Glutamatergic neuron (in vitro differentiated cells): ENCODE measurements around the gene SSTR1. TPM values are rescaled to one million over a fixed set of nuclear protein-coding genes. Genes with fewer than 3 reads are reported as not detected.

Source experiments
- DNase-seq: peaks from one replicate; pipeline ENCODE4 v3.0.0; 2022
- H3K27ac Mint-ChIP-seq: one replicate; pipeline ENCODE4 v1.8.0; 2020; ENCODE audit warnings: mild to moderate bottlenecking, mixed read lengths, inconsistent platforms; ENCODE audit not compliant: unreplicated experiment
- H3K27me3 Mint-ChIP-seq: one replicate; pipeline ENCODE4 v1.8.0; 2020; ENCODE audit warnings: mild to moderate bottlenecking, moderate library complexity, mixed read lengths, inconsistent platforms; ENCODE audit not compliant: unreplicated experiment
- H3K36me3 Mint-ChIP-seq: one replicate; pipeline ENCODE4 v1.8.0; 2020; ENCODE audit warnings: mild to moderate bottlenecking, mixed read lengths, inconsistent platforms; ENCODE audit not compliant: unreplicated experiment
- H3K4me1 Mint-ChIP-seq: one replicate; pipeline ENCODE4 v1.8.0; 2020; ENCODE audit warnings: mild to moderate bottlenecking, low read depth, mixed read lengths, inconsistent platforms; ENCODE audit not compliant: unreplicated experiment
- H3K4me3 Mint-ChIP-seq: one replicate; pipeline ENCODE4 v1.8.0; 2020; ENCODE audit warnings: mild to moderate bottlenecking, mixed read lengths, inconsistent platforms; ENCODE audit not compliant: unreplicated experiment
- H3K9me3 Mint-ChIP-seq: one replicate; pipeline ENCODE4 v1.8.0; 2020; ENCODE audit warnings: mild to moderate bottlenecking, moderate library complexity, mixed read lengths, inconsistent platforms; ENCODE audit not compliant: unreplicated experiment
- CTCF ChIP-seq: fragments of 200-600 bp; sonication (generic); IDR thresholded peaks from one replicate; pipeline ENCODE4 v1.5.0; 2021; ENCODE audit not compliant: partially characterized antibody, unreplicated experiment
- total RNA-seq: library from RNA; stranded (reverse); fragmentation: NEBNext Ultra II Directional; extraction: Animal tissue kit (Norgen Biotek cat#: 25700); gene quantifications from one replicate; pipeline ENCODE4 v1.2.1, GENCODE V29; 2021; ENCODE audit not compliant: unreplicated experiment

SSTR1 gene
- total RNA-seq, 1 donor from 2014 or later = 8.2 TPM

GRCh38 chr14:38209572-38210557, 2.2 kb downstream of the SSTR1 start:
- peaks cover 14% of the 10 kb centered on the region for H3K4me1 Mint-ChIP-seq
- H3K27me3 Mint-ChIP-seq = peaks cover 27% of the 10 kb centered on the region
- peak; percentile 22 for DNase-seq
- no peak for TF ChIP-seq CTCF
- peak overlapping the region; percentile 95 for H3K4me3 Mint-ChIP-seq
- no peak overlapping the region for H3K27ac Mint-ChIP-seq
- peaks cover 9% of the 10 kb centered on the region for H3K36me3 Mint-ChIP-seq
- H3K9me3 Mint-ChIP-seq = peaks cover 7% of the 10 kb centered on the region

GRCh38 chr14:38210587-38211216, 3.0 kb downstream of the SSTR1 start:
- H3K27me3 Mint-ChIP-seq = peaks cover 27% of the 10 kb centered on the region
- H3K36me3 Mint-ChIP-seq = peaks cover 9% of the 10 kb centered on the region
- peaks cover 7% of the 10 kb centered on the region for H3K9me3 Mint-ChIP-seq
- TF ChIP-seq CTCF = no peak
- no peak overlapping the region for H3K27ac Mint-ChIP-seq
- peak overlapping the region; percentile 95 for H3K4me3 Mint-ChIP-seq
- H3K4me1 Mint-ChIP-seq = peaks cover 14% of the 10 kb centered on the region
- peak; percentile 53 for DNase-seq

GRCh38 chr14:38211255-38211735, 3.6 kb downstream of the SSTR1 start:
- Mint-ChIP-seq H3K36me3 (peaks cover 5% of the 10 kb centered on the region), H3K27me3 (peaks cover 27% of the 10 kb centered on the region), H3K27ac (no peak overlapping the region), H3K4me3 (peak overlapping the region; percentile 95), H3K9me3 (peaks cover 7% of the 10 kb centered on the region), H3K4me1 (peaks cover 14% of the 10 kb centered on the region)
- peak; percentile 24 for DNase-seq
- no peak for TF ChIP-seq CTCF

- Mint-ChIP-seq H3K36me3 (peaks cover 5% of the 10 kb centered on the region), H3K27me3 (peaks cover 27% of the 10 kb centered on the region), H3K4me3 (peak overlapping the region; percentile 75), H3K4me1 (peaks cover 14% of the 10 kb centered on the region), H3K27ac (no peak overlapping the region), H3K9me3 (peaks cover 7% of the 10 kb centered on the region)
- no peak for DNase-seq
- no peak for TF ChIP-seq CTCF
Measured at GRCh38 chr14:38212111-38212510, 4.4 kb downstream of the SSTR1 start.
